ENCODE measurements around the gene SUCO.

Gene SUCO

GRCh38 chr1:172517545-172517944 lies 15.4 kb upstream of the SUCO start:
- no peak for DNase-seq (ENCODE audit: low spot score)

GRCh38 chr1:172529304-172529703 lies 3.6 kb upstream of the SUCO start:
- DNase-seq (ENCODE audit: low spot score) = no peak

- DNase-seq (ENCODE audit: low spot score) = no peak
Measured at GRCh38 chr1:172530000-172530399, 3.0 kb upstream of the SUCO start.

- no peak for DNase-seq (ENCODE audit: low spot score)
Measured at GRCh38 chr1:172531412-172532182, 1.4 kb upstream of the SUCO start.

- DNase-seq (ENCODE audit: low spot score) = peak; percentile 94
Measured at GRCh38 chr1:172532183-172532699, 709 bp upstream of the SUCO start.

GRCh38 chr1:172533513-172534151 lies 682 bp downstream of the SUCO start:
- DNase-seq (ENCODE audit: low spot score) = no peak

GRCh38 chr1:172536256-172536655 lies 3.3 kb downstream of the SUCO start:
- no peak for DNase-seq (ENCODE audit: low spot score)

- DNase-seq (ENCODE audit: low spot score) = no peak
Measured at GRCh38 chr1:172537366-172537765, 4.4 kb downstream of the SUCO start.

GRCh38 chr1:172537827-172538391 lies 5.0 kb downstream of the SUCO start:
- DNase-seq (ENCODE audit: low spot score) = no peak

- DNase-seq (ENCODE audit: low spot score) = no peak
Measured at GRCh38 chr1:172540635-172541034, 7.7 kb downstream of the SUCO start.

- DNase-seq (ENCODE audit: low spot score) = no peak
Measured at GRCh38 chr1:172544481-172545104, 11.6 kb downstream of the SUCO start.

- no peak for DNase-seq (ENCODE audit: low spot score)
Measured at GRCh38 chr1:172545396-172546004, 12.6 kb downstream of the SUCO start.

GRCh38 chr1:172547071-172547470 lies 14.1 kb downstream of the SUCO start:
- no peak for DNase-seq (ENCODE audit: low spot score)

GRCh38 chr1:172549621-172550280 lies 16.8 kb downstream of the SUCO start:
- no peak for DNase-seq (ENCODE audit: low spot score)

- no peak for DNase-seq (ENCODE audit: low spot score)
Measured at GRCh38 chr1:172551279-172551678, 18.3 kb downstream of the SUCO start.

GRCh38 chr1:172554915-172555314 lies 22.0 kb downstream of the SUCO start:
- DNase-seq (ENCODE audit: low spot score) = no peak

- DNase-seq (ENCODE audit: low spot score) = no peak
Measured at GRCh38 chr1:172556461-172556860, 23.5 kb downstream of the SUCO start.

- no peak for DNase-seq (ENCODE audit: low spot score)
Measured at GRCh38 chr1:172557270-172557669, 24.3 kb downstream of the SUCO start.

- no peak for DNase-seq (ENCODE audit: low spot score)
Measured at GRCh38 chr1:172559572-172560210, 26.7 kb downstream of the SUCO start.

GRCh38 chr1:172561252-172561651 lies 28.3 kb downstream of the SUCO start:
- DNase-seq (ENCODE audit: low spot score) = peak; percentile 20
